GM23338 (cell line): ENCODE data around the gene RRP7A. TPM values are rescaled to one million over a fixed set of nuclear protein-coding genes. Genes with fewer than 3 reads are reported as not detected.

ENCODE experiments used
- ATAC-seq: fragments of 200-7000 bp; cut with Tn5 transposase; 3 replicates; pipeline ENCODE4 v1.9.1; 2020
- DNase-seq: peaks from one replicate; pipeline ENCODE4 v3.0.0-alpha.2; 2015; ENCODE audit warnings: low spot score
- H2AFZ ChIP-seq: fragments of 200-600 bp; sonication (generic); 2 replicates; pipeline ENCODE4 v1.8.0; 2016; ENCODE audit warnings: antibody characterized with exemption, mild to moderate bottlenecking, moderate library complexity
- H3F3A ChIP-seq: fragments of 200-600 bp; sonication (generic); replicated peaks from 2 replicates; pipeline ENCODE4 v1.8.0; 2017; ENCODE audit warnings: antibody characterized with exemption, mixed run types, low read depth
- H3K27ac ChIP-seq: fragments of 200-600 bp; sonication (generic); 2 replicates; pipeline ENCODE4 v1.6.1; 2016; ENCODE audit warnings: low read depth
- H3K27me3 ChIP-seq: fragments of 200-600 bp; sonication (generic); 2 replicates; pipeline ENCODE4 v1.8.0; 2016; ENCODE audit warnings: mild to moderate bottlenecking, mixed run types, moderate library complexity; ENCODE audit not compliant: insufficient read depth
- H3K36me3 ChIP-seq: fragments of 200-600 bp; sonication (generic); 2 replicates; pipeline ENCODE4 v1.8.0; 2016; ENCODE audit warnings: mild to moderate bottlenecking; ENCODE audit not compliant: insufficient read depth
- H3K4me1 ChIP-seq: fragments of 200-600 bp; sonication (generic); 2 replicates; pipeline ENCODE4 v1.8.0; 2016; ENCODE audit warnings: mild to moderate bottlenecking, moderate library complexity; ENCODE audit not compliant: insufficient read depth
- H3K4me2 ChIP-seq: fragments of 200-600 bp; sonication (generic); 2 replicates; pipeline ENCODE4 v1.7.1; 2017; ENCODE audit warnings: mixed run types
- H3K4me3 ChIP-seq: fragments of 200-600 bp; sonication (generic); 2 replicates; pipeline ENCODE4 v1.6.1; 2016; ENCODE audit warnings: mixed run types
- H3K79me2 ChIP-seq: fragments of 200-600 bp; sonication (generic); replicated peaks from 2 replicates; pipeline ENCODE4 v1.8.0; 2017; ENCODE audit warnings: mild to moderate bottlenecking; ENCODE audit not compliant: insufficient read depth
- H3K9me2 ChIP-seq: fragments of 200-600 bp; sonication (generic); 2 replicates; pipeline ENCODE4 v1.8.0; 2017; ENCODE audit not compliant: insufficient read depth
- H4K20me1 ChIP-seq: fragments of 200-600 bp; sonication (generic); replicated peaks from 2 replicates; pipeline ENCODE4 v1.8.0; 2017; ENCODE audit warnings: mild to moderate bottlenecking; ENCODE audit not compliant: insufficient read depth
- H3K27ac Mint-ChIP-seq: 2 replicates; pipeline ENCODE4 v1.8.0; 2020; ENCODE audit warnings: inconsistent platforms, mild to moderate bottlenecking, moderate library complexity, mixed read lengths
- H3K27me3 Mint-ChIP-seq: 3 replicates; pipeline ENCODE4 v1.8.0; 2022; ENCODE audit warnings: low read depth, mild to moderate bottlenecking, moderate library complexity, mixed read lengths, inconsistent platforms; ENCODE audit not compliant: insufficient read depth, poor library complexity
- H3K36me3 Mint-ChIP-seq: 3 replicates; pipeline ENCODE4 v1.8.0; 2021; ENCODE audit warnings: low read depth, mild to moderate bottlenecking, inconsistent platforms, moderate library complexity, mixed read lengths
- H3K4me1 Mint-ChIP-seq: 3 replicates; pipeline ENCODE4 v1.8.0; 2020; ENCODE audit warnings: mild to moderate bottlenecking, inconsistent platforms, mixed read lengths
- H3K4me3 Mint-ChIP-seq: 3 replicates; pipeline ENCODE4 v1.8.0; 2021; ENCODE audit warnings: moderate library complexity, mild to moderate bottlenecking, inconsistent platforms, mixed read lengths
- H3K9me3 Mint-ChIP-seq: 3 replicates; pipeline ENCODE4 v1.8.0; 2020; ENCODE audit warnings: moderate library complexity, mild to moderate bottlenecking, inconsistent platforms, mixed read lengths
- CREB1 ChIP-seq: fragments of 250-450 bp; sonication (Bioruptor Pico); IDR thresholded peaks from 2 replicates; pipeline ENCODE4 v1.5.0; 2020; ENCODE audit warnings: low read depth, mild to moderate bottlenecking, moderate library complexity
- ETS1 ChIP-seq: IDR thresholded peaks from 2 replicates; pipeline ENCODE4 v1.6.1; 2016; ENCODE audit warnings: antibody characterized with exemption
- EZH2 ChIP-seq: fragments of 200-600 bp; sonication (generic); IDR thresholded peaks from one replicate; pipeline ENCODE4 v1.8.0; 2017; ENCODE audit warnings: antibody characterized with exemption, mild to moderate bottlenecking, low read depth; ENCODE audit not compliant: unreplicated experiment
- EZH2phosphoT487 ChIP-seq: fragments of 200-600 bp; sonication (generic); IDR thresholded peaks from one replicate; pipeline ENCODE4 v1.8.1; 2018; ENCODE audit warnings: antibody characterized with exemption; ENCODE audit not compliant: unreplicated experiment
- JUNB ChIP-seq: IDR thresholded peaks from one replicate; pipeline ENCODE4 v1.6.1; 2016; ENCODE audit warnings: antibody characterized with exemption; ENCODE audit not compliant: unreplicated experiment
- NANOG ChIP-seq: IDR thresholded peaks from 2 replicates; pipeline ENCODE4 v1.6.1; 2016; ENCODE audit warnings: antibody characterized with exemption, borderline replicate concordance
- POLR2AphosphoS5 ChIP-seq: IDR thresholded peaks from 2 replicates; pipeline ENCODE4 v1.6.1; 2016; ENCODE audit warnings: antibody characterized with exemption, low read depth
- REST ChIP-seq: IDR thresholded peaks from one replicate; pipeline ENCODE4 v1.6.1; 2018; ENCODE audit warnings: antibody characterized with exemption; ENCODE audit not compliant: unreplicated experiment
- STAT1 ChIP-seq: IDR thresholded peaks from one replicate; pipeline ENCODE4 v1.6.1; 2016; ENCODE audit warnings: antibody characterized with exemption; ENCODE audit not compliant: unreplicated experiment
- ZNF114 ChIP-seq: fragments of 250-450 bp; sonication (Bioruptor Pico); IDR thresholded peaks from 2 replicates; pipeline ENCODE4 v1.5.0; 2020; ENCODE audit warnings: mild to moderate bottlenecking, moderate library complexity
- ZNF331 ChIP-seq: fragments of 250-450 bp; sonication (Bioruptor Pico); IDR thresholded peaks from 2 replicates; pipeline ENCODE4 v1.5.0; 2020; ENCODE audit warnings: low read depth, mild to moderate bottlenecking, moderate library complexity
- polyA plus RNA-seq: library from polyadenylated mRNA; unstranded; fragments of >200 nt; fragmentation: Nextera tagmentation; extraction: Ambion mirVana; gene quantifications from 2 replicates; pipeline ENCODE4 v1.2.1, GENCODE V29; 2016
- total RNA-seq: library from RNA; depleted of rRNA; stranded (reverse); fragments of >200 nt; shearing (Covaris generic); gene quantifications from 2 replicates; pipeline ENCODE4 v1.2.3, GENCODE V29; 2014
- TF ChIP-seq, protein P1 (sequence below), 2 experiments: fragments of 200-600 bp in 1 of 2; sonication (generic) in 1 of 2; conservative IDR thresholded peaks; 2 replicates each; pipeline versions ENCODE4 v1.5.1 to v1.6.1; 2016 to 2017; ENCODE audit warnings: antibody characterized with exemption in 2 of 2, low read depth in 2 of 2, mild to moderate bottlenecking in 2 of 2, moderate library complexity in 1 of 2

RRP7A gene
- total and polyA plus RNA-seq, 2 experiments from 2014 or later, result 48.1 to 59.2 TPM

DNA sequence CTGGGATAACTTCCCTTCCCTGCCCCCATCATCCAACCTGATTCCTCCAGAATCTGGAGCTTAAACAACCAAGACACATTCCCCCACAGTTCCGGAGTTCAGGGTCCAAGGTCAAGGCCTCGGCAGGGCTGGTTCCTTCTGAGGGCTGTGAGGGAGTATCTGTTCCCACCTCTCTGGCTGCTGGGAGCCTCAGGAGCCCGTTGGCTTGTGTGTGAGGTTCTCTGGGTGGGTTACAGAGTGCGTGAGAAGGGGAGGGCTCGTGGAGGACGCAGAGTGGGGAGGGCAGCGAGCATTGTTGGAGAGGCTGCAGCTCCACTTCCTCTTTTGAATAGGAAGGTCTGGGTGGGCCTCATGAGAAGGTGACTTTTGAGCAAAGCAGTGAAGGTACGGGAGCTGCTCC, 42.7 kb upstream of the RRP7A start (continued):
- TF ChIP-seq, protein P1, sequence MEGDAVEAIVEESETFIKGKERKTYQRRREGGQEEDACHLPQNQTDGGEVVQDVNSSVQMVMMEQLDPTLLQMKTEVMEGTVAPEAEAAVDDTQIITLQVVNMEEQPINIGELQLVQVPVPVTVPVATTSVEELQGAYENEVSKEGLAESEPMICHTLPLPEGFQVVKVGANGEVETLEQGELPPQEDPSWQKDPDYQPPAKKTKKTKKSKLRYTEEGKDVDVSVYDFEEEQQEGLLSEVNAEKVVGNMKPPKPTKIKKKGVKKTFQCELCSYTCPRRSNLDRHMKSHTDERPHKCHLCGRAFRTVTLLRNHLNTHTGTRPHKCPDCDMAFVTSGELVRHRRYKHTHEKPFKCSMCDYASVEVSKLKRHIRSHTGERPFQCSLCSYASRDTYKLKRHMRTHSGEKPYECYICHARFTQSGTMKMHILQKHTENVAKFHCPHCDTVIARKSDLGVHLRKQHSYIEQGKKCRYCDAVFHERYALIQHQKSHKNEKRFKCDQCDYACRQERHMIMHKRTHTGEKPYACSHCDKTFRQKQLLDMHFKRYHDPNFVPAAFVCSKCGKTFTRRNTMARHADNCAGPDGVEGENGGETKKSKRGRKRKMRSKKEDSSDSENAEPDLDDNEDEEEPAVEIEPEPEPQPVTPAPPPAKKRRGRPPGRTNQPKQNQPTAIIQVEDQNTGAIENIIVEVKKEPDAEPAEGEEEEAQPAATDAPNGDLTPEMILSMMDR (conservative IDR thresholded peaks at IDR 0.05; ENCODE audit: low read depth in 2 of 2), result no peak
- TF ChIP-seq REST, result no peak
- TF ChIP-seq JUNB, result no peak
- no peak for TF ChIP-seq ZNF114 (CRISPR knock-in tag)
- TF ChIP-seq STAT1, result no peak

- H3K27ac ChIP-seq, result no peak overlapping the region
- H3K9me3 Mint-ChIP-seq, result no peaks in the 10 kb centered on the region; the same call in 2 of the 3 replicates
- H3K4me2 ChIP-seq, result no peak overlapping the region
- H3K36me3 Mint-ChIP-seq, result no peaks in the 10 kb centered on the region; the same call in 2 of the 3 replicates
- H3K4me1 Mint-ChIP-seq, result peaks cover 12% of the 10 kb centered on the region
- H2AFZ ChIP-seq, result no peak overlapping the region
- no peak overlapping the region for H3K27ac Mint-ChIP-seq
- peaks cover 5% of the 10 kb centered on the region; the same call in 1 of the 2 replicates for H3F3A ChIP-seq
- H3K4me3 Mint-ChIP-seq, result no peak overlapping the region
- H3K9me2 ChIP-seq, result no peaks in the 10 kb centered on the region
- H3K27me3 Mint-ChIP-seq, result peaks cover 30% of the 10 kb centered on the region
- no peaks in the 10 kb centered on the region for H3K79me2 ChIP-seq
- no peaks in the 10 kb centered on the region; the same call in 1 of the 2 replicates for H3K27me3 ChIP-seq
- H3K4me3 ChIP-seq, result no peak overlapping the region
- no peaks in the 10 kb centered on the region; the same call in 1 of the 2 replicates for H4K20me1 ChIP-seq
- H3K4me1 ChIP-seq, result peaks cover 4% of the 10 kb centered on the region; the same call in 1 of the 2 replicates
- DNase-seq (no peak), ATAC-seq (no peak)
- no peaks in the 10 kb centered on the region for H3K36me3 ChIP-seq
- TF ChIP-seq REST, result no peak
- TF ChIP-seq ZNF331 (CRISPR knock-in tag), result no peak
- no peak for TF ChIP-seq STAT1
- no peak for TF ChIP-seq ETS1
- no peak for TF ChIP-seq EZH2
- no peak for TF ChIP-seq POLR2AphosphoS5
- no peak for TF ChIP-seq ZNF114 (CRISPR knock-in tag)
- no peak for TF ChIP-seq CREB1 (CRISPR knock-in tag)
- TF ChIP-seq EZH2phosphoT487, result no peak
- TF ChIP-seq NANOG, result no peak
Measured at GRCh38 chr22:42561856-42562255, 42.3 kb upstream of the RRP7A start.
